Calu3 (cell line): ENCODE results near the gene RAB10. TPM values are rescaled to one million over a fixed set of nuclear protein-coding genes. Genes with fewer than 3 reads are reported as not detected.
"Not testable (repeated sequence)": the region's sequence is repeated elsewhere in the genome, so short reads cannot be mapped to it uniquely, and the experiment has no call there.

ENCODE experiments used
- BruUV-seq: library from RNA; stranded (reverse); fragments of 400-500 nt; replicated peaks from 2 replicates; lab custom pipeline; 2021; lab: Mats Ljungman, UMichigan
- CTCF ChIA-PET: fragments of 300-600 bp; sonication (Branson Sonifier 250); formaldehyde crosslinking; loops from one replicate; lab custom pipeline; 2022; ENCODE audit warnings: antibody characterized with exemption; lab: Charles Lee
- DNase-seq: peaks from one replicate; pipeline ENCODE4 v3.0.0; 2022
- H3K27ac Mint-ChIP-seq: one replicate; pipeline ENCODE4 v1.8.0; 2022; ENCODE audit warnings: mixed read lengths; ENCODE audit not compliant: unreplicated experiment
- H3K27me3 Mint-ChIP-seq: one replicate; pipeline ENCODE4 v1.8.0; 2022; ENCODE audit warnings: mixed read lengths; ENCODE audit not compliant: unreplicated experiment
- H3K36me3 Mint-ChIP-seq: one replicate; pipeline ENCODE4 v1.8.0; 2022; ENCODE audit warnings: mild to moderate bottlenecking, moderate library complexity, mixed read lengths; ENCODE audit not compliant: insufficient read depth, unreplicated experiment
- H3K4me1 Mint-ChIP-seq: one replicate; pipeline ENCODE4 v1.8.0; 2022; ENCODE audit warnings: mild to moderate bottlenecking, low read depth, mixed read lengths; ENCODE audit not compliant: unreplicated experiment
- H3K4me3 Mint-ChIP-seq: one replicate; pipeline ENCODE4 v1.8.0; 2022; ENCODE audit warnings: mild to moderate bottlenecking, low read depth, moderate library complexity, mixed read lengths; ENCODE audit not compliant: unreplicated experiment
- H3K9me3 Mint-ChIP-seq: one replicate; pipeline ENCODE4 v1.8.0; 2022; ENCODE audit warnings: low read depth, mixed read lengths; ENCODE audit not compliant: unreplicated experiment
- intact Hi-C: fragments of 100-400 bp; cut with micrococcal nuclease; formaldehyde crosslinking; loops from one replicate; pipeline ENCODE4 v1.10.0; 2022; ENCODE audit not compliant: unreplicated experiment
- total RNA-seq: library from RNA; stranded (reverse); gene quantifications from 2 replicates; pipeline ENCODE4 v1.2.3, GENCODE V29; 2022
- TF ChIP-seq, protein P1 (sequence below): fragments of 200-600 bp; IDR thresholded peaks from one replicate; pipeline ENCODE4 v1.8.0; 2022; ENCODE audit warnings: antibody characterized with exemption; ENCODE audit not compliant: unreplicated experiment

RAB10 gene
- total RNA-seq, 1 experiment from 2014 or later, result 149 TPM

DNA sequence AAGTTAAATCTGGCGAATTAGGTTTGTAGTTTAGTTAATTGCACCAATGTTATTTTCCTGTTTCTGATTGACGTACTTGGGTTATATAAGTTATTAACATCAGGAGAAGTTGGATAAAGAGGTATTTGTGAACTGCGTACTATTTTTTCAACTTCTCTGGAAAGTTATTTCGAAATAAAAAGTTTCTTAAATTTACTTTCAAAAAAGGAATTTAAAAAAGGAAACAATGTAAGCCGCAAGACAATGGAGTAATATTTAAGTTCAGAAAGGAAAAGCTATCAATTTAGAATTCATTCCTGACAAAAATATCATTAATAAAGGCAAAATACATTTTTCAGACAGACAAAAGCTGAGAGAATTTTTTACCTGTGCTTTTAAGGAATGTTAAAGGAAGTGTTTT is 47.7 kb downstream of the RAB10 start:
- no peak overlapping the region for H3K27ac Mint-ChIP-seq
- H3K27me3 Mint-ChIP-seq, result no peaks in the 10 kb centered on the region
- H3K4me3 Mint-ChIP-seq, result peak overlapping the region; percentile 51
- peaks cover 7% of the 10 kb centered on the region for H3K9me3 Mint-ChIP-seq
- CTCF ChIA-PET, result no interaction called here
- no peak for DNase-seq
- H3K4me1 Mint-ChIP-seq, result peaks cover 18% of the 10 kb centered on the region
- peaks cover 26% of the 10 kb centered on the region for H3K36me3 Mint-ChIP-seq
- TF ChIP-seq, protein P1, sequence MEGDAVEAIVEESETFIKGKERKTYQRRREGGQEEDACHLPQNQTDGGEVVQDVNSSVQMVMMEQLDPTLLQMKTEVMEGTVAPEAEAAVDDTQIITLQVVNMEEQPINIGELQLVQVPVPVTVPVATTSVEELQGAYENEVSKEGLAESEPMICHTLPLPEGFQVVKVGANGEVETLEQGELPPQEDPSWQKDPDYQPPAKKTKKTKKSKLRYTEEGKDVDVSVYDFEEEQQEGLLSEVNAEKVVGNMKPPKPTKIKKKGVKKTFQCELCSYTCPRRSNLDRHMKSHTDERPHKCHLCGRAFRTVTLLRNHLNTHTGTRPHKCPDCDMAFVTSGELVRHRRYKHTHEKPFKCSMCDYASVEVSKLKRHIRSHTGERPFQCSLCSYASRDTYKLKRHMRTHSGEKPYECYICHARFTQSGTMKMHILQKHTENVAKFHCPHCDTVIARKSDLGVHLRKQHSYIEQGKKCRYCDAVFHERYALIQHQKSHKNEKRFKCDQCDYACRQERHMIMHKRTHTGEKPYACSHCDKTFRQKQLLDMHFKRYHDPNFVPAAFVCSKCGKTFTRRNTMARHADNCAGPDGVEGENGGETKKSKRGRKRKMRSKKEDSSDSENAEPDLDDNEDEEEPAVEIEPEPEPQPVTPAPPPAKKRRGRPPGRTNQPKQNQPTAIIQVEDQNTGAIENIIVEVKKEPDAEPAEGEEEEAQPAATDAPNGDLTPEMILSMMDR, result no peak
- BruUV-seq, result no TSS peak
- intact Hi-C loops, result no loop called here

DNA sequence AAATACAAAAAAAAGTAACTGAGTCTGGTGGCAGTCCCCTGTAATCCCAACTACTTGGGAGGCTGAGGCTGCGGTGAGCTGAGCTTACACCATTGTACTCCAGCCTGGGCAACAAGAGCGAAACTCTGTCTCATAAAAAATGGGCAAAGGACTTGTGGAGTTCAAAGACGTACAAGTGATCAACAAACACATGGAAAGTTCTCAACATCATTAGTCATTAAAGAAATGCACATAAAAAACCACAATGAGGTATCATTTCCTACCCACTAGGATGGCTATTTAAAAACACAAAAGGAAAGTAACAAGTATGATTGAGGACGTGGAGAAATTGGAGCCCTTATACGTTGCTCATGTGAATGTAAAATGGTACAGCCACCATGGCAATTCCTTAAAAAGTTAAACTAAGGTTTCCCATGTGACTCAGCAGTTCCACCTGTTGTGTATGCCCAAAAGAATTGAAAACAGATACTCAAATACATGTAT is 52.3 kb downstream of the RAB10 start:
- peaks cover 13% of the 10 kb centered on the region for H3K36me3 Mint-ChIP-seq
- BruUV-seq, result no TSS peak
- no peaks in the 10 kb centered on the region for H3K27me3 Mint-ChIP-seq
- H3K27ac Mint-ChIP-seq, result no peak overlapping the region
- CTCF ChIA-PET, result no interaction called here
- peaks cover 4% of the 10 kb centered on the region for H3K9me3 Mint-ChIP-seq
- intact Hi-C loops, result no loop called here
- TF ChIP-seq, protein P1, result no peak
- H3K4me3 Mint-ChIP-seq, result no peak overlapping the region
- H3K4me1 Mint-ChIP-seq, result peaks cover 13% of the 10 kb centered on the region
- no peak for DNase-seq

DNA sequence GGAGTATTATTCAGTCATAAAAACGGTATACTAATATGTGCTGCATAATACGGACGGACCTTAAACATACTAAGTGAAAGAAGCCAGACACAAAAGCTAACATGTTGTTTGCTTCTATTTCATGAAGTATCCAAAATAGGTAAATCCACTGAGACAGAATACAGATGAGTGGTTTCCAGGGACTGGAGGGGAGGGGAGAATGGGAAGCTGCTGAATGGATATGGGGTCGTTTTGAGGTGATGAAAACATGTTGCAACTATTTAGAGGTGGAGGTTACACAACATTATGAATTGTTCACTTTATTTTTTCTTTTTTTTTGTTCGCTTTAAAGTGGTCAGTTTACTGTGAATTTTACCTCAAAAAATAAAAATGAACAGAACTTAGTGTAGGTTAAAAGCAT is 52.9 kb downstream of the RAB10 start:
- BruUV-seq, result no TSS peak
- intact Hi-C loops, result no loop called here
- Mint-ChIP-seq H3K4me1 (peaks cover 19% of the 10 kb centered on the region), H3K27ac (no peak overlapping the region), H3K27me3 (no peaks in the 10 kb centered on the region), H3K36me3 (peaks cover 11% of the 10 kb centered on the region), H3K4me3 (no peak overlapping the region), H3K9me3 (peaks cover 4% of the 10 kb centered on the region)
- CTCF ChIA-PET, result no interaction called here
- TF ChIP-seq, protein P1, result no peak
- DNase-seq, result no peak

DNA sequence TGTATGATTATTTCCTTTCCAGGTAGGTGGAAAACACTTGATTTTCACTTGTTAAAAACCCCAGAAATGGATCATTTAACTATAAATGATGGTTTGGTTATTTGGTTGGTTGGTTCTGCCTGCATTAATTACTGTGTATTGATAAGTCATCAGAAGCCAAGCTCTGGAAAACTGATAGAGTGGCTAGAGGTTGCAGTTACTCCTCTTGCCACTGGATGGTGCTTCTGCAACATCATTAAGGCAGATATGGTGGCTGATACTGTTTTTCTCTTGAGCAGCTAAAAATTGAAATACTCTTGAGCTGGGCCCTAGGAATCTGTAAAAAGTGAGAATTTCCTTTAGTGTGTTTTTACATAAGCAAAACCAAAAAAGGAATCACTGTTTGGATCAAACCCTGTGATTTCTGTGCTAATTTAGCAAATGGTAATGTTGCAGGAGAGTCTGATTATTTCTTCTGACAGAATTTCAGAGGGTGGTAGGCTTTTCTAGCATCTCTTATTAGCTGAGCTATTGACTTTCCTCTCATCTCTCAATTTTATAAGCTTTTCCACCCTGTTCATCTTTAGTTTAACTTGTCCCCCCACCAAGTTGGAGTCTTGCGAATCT is 54.3 kb downstream of the RAB10 start:
- Mint-ChIP-seq H3K4me3 (no peak overlapping the region), H3K27ac (no peak overlapping the region), H3K27me3 (no peaks in the 10 kb centered on the region), H3K4me1 (peaks cover 33% of the 10 kb centered on the region), H3K36me3 (peaks cover 11% of the 10 kb centered on the region), H3K9me3 (peaks cover 4% of the 10 kb centered on the region)
- CTCF ChIA-PET, result interaction anchor here (0.8 to 1.5 kb wide), 5 partner anchors 12 to 97 kb away, joined by 3 to 9 read pairs (median 3); no protein-coding TSS in a partner anchor
- TF ChIP-seq, protein P1, result peak; percentile 29
- intact Hi-C loops, result loop anchor here (1.0 kb wide), 1 partner anchor 57 kb away; no protein-coding TSS in a partner anchor
- BruUV-seq, result no TSS peak
- peak; percentile 15 for DNase-seq

DNA sequence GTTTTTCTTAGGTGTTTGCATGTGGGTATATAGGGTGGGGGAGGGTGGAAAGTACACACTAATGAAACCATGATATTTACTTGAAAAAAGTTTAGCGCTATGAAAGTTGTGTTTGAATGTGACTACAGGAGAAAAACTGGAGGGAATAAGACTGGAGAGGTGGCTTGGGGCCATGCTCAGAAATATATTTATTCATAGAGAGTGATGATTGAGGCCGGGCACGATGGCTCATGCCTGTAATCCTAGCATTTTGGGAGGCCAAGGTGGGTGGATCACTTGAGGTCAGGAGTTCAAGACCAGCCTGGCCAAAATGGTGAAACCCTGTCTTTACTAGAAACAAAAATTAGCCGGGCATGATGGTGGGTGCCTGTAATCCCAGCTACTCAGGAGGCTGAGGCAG is 55.0 kb downstream of the RAB10 start:
- H3K4me3 Mint-ChIP-seq, CTCF ChIA-PET, H3K27me3 Mint-ChIP-seq, H3K9me3 Mint-ChIP-seq, DNase-seq, H3K27ac Mint-ChIP-seq, BruUV-seq: not testable (repeated sequence)
- Mint-ChIP-seq H3K4me1 (peaks cover 31% of the 10 kb centered on the region), H3K36me3 (peaks cover 10% of the 10 kb centered on the region)
- intact Hi-C loops, result loop anchor here (1.0 kb wide), 1 partner anchor 56 kb away; no protein-coding TSS in a partner anchor
